Stimulated activated CD4-positive, alpha-beta T cell treated with anti-CD3 and anti-CD28 coated beads, TNF-alpha, amount 100 ng/mL, for 24 hours (primary cell): ENCODE measurements around the gene BLACAT1.

ENCODE experiments used
- DNase-seq, 3 experiments: peaks; one replicate each; pipeline ENCODE4 v3.0.0-alpha.2; 2020; ENCODE audit warnings: low read depth in 3 of 3

Gene BLACAT1

DNA sequence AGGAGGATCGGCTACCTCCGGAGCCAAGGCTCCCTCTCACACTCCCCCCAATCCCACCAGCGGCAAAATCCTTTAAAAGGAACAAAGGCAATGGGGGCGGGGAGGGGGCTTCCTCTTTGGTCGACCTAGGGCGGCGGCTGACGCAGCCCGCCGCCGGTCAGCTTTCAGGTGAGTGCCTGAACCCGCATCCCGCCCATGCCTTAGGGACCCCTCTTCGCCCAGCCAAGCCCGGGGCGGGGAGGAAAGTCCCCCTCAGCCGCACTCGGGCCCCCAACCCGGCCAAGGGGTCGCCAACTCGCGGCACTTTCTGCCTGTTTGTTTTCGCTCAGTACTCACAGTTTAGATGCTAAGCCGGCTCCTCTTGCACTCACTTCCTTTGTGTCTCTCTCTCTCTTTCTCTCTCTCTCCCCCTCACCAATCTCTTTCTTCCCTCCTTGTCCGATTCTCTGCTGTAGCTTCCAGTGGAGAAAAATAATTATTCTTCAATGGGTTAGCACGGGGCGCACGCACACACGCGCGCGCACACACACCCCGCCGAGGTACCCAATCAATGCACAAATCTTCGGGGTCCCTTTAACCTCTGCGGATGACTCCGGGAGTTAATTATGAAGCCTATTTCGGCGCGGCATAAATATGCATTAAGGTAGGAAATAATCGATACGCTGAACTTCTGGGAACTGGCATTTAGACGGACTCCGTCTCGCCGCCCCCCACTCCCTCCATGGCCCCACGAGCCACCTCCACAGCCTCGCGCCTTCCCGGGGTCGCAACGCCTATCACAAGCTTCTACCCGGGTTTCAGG, at the start of gene BLACAT1:
BLACAT1 (minus strand) TSS at position 465 of the 802 bp plus-strand sequence.
- no peak for DNase-seq

DNA sequence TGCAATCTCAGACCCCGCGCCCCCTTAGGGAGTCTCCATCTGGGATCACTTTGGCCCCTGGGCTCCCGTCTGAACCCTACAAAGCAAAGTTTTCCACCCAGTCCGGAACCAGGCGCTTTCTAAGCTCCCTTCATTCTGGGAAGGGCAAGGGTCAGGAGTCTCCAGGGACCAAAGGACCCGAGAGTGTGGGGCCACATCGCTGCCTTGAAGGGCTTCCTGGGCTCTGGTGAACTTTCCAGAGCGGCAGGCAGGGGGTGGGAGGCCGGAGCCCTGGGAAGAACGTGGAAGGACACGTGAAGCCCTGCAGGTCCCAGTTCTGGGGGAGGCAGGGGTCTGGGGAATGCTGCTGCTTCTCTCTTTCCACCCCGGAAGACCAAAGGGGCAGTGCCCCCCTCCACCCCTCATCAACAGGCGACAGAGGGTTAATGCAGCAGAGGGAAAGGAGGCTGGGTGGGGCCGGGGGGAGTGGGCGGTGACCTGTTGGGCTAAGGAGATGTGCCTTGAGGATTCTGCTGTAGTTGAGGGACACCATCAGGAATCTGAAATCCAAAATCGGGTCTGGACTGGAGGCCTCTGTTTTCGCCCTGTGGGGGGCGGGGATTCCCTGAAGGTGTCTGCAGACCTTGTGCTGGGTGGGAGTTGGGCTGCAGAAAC, 49.4 kb upstream of the BLACAT1 start:
- no peak for DNase-seq

- DNase-seq, result peak in 2 of 3 experiments; percentile 14 to 47
Observed at GRCh38 chr1:205504311-205505075, 48.6 kb upstream of the BLACAT1 start, which contains the start of gene CDK18. TSS of gene CDK18 (plus strand) at chr1:205504669. CDS start at chr1:205523168, 18,499 bp downstream.

DNA sequence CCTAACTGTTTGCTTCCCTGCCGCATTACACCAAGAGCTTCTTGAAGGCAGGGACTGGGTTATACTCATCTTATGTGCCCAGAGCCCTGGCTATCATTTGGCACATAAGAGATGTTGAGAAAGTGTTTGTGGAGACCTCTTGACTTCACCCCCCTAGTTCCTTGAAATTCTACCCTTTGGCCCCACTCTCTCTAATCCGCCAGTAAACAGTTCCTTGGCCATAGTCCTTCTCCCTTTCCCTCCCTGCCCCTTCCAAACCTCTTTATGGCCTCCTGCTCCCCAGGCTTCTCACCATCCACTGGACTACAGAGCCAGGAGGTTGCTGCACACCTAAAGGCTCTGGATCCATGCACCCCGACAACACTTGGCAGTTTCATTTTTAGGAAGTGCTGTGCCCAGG, 47.1 kb upstream of the BLACAT1 start:
- no peak for DNase-seq

GRCh38 chr1:205502111-205502810, 46.4 kb upstream of the BLACAT1 start:
- DNase-seq, result no peak

GRCh38 chr1:205500240-205501233, 44.7 kb upstream of the BLACAT1 start:
- DNase-seq, result no peak

- DNase-seq, result no peak
Observed at GRCh38 chr1:205499789-205500188, 43.9 kb upstream of the BLACAT1 start.

- no peak for DNase-seq
Observed at GRCh38 chr1:205497351-205497750, 41.5 kb upstream of the BLACAT1 start.

DNA sequence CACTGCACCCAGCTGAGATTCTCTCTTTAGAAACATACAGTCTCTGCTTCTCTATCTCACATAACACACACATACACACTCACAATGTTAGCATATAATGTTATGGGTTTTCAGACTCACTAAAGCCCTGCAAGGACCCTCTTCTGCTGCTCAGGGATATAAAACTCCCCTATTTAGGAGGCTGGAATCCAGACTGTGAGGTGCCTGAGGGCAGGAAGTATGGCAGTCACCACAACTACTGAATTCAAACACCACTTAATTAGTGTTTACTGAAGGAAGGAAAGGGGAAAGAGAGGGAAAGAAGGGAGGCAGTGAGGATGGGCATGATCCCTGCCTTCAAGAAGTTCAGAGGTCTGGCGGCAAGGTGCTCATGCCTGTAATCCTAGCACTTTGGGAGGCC, 40.8 kb upstream of the BLACAT1 start:
- DNase-seq, result no peak

DNA sequence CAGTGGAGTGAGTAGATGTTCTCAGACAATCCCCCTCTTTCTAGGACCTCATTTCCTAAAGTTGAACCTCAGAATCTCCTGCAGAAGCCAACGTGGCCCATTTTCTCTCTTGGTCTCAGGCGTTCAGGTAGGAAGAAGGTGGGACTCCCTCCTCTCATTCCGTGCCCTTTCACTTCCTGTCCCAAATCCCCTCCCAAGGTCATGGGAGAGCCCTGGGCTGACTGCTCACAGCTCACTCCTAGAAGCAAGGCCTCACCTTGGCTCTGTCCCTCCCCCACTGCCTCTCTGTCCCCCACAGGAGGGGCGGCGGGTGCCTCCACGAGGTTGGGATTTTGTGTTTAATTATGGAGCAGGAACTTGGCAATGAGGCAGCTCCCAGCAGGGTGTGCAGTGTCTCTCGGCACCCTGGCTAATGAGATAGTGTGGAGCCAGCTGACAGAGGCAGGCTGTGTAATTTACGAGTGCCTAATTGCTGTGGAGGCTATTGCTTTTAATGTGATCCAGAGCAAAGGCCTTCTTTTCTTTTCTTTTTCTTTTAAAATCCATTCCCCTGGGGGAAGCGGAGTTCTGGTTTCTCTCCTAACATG, 39.5 kb upstream of the BLACAT1 start:
- no peak for DNase-seq

GRCh38 chr1:205494115-205494514, 38.3 kb upstream of the BLACAT1 start:
- no peak for DNase-seq

DNA sequence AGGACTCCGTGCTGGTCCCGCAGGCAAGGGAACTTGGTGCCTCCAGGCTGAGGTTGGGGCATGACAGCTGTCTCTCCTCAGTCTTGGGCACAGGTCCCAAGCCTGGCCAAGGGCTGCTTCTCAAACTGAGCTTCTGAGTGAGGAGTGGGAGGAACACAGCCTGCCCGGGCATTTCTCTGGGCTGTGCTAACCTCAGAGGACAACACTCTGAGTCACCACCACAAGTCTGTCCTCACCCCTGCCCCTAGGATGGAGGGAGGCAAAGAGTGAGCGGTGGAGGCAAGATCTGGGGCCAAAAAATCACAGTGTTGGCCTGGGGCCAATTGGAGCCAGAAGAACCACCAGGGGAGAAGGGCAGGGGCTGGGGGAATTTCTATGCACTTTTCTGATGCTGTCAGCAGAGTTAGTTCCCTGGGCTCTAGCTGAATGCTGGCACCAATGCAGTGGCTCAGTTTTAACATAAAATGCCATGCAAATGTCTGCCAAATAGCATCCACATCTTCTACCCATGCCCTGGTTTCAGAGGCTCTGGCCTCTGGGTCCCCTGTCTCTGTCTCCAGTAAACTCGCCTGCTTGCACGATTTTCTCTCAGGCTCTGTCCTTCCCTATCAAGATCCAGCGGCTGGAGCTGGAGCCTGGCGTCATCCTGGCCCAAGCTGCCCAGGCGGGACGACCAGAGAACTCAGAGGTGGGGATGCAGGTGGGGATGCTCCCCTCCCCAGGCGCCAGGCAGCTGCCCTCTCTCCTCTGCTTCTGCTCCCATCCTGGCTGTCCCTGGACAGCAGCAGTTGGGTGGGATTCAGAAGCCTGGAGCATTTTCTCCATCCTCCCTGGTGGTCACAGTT, 37.6 kb upstream of the BLACAT1 start:
- no peak for DNase-seq

DNA sequence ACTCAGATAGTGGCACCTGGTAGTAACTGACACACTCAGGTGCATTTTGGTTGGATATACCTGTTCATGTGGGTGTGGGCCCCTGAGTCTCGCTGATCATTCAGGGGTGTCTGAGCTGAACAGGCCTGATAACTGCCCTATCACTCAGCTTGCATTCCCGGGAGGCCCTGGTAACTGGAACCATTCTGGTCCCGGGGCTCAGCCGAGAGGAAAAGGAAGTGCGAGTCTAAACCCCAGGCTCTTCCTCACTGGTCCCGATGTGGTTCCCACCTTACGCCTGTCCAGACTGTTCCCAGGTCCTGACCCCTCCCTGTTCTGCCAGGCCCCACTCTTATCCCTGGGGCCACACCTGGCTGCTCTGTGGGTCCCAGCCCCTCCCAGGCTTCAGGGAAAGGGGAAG, 36.9 kb upstream of the BLACAT1 start:
- no peak for DNase-seq

- no peak for DNase-seq
Observed at GRCh38 chr1:205492201-205492667, 36.4 kb upstream of the BLACAT1 start.

DNA sequence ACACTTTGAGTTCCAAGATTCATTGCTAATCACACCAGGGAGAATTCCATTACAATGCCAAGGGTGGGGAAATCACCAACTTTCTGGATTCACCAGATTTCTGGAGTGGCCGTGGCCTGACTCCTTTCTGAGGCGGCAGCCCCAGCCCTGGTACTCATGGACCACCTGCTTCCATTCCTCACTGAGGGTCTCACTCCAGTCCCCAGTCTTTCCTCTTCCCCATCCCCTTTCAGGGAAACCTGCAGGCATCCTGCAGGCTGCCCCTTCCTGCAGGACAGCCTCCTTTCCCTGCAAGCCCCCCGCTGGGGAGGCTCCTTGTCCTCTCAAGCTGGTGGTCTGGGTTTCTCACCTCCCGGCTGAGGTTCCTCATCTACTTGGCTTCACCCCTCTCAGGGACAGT, 35.9 kb upstream of the BLACAT1 start:
- DNase-seq, result no peak

- DNase-seq, result peak in 1 of 3 experiments; percentile 20
Observed at GRCh38 chr1:205488074-205488723, 32.4 kb upstream of the BLACAT1 start.

DNA sequence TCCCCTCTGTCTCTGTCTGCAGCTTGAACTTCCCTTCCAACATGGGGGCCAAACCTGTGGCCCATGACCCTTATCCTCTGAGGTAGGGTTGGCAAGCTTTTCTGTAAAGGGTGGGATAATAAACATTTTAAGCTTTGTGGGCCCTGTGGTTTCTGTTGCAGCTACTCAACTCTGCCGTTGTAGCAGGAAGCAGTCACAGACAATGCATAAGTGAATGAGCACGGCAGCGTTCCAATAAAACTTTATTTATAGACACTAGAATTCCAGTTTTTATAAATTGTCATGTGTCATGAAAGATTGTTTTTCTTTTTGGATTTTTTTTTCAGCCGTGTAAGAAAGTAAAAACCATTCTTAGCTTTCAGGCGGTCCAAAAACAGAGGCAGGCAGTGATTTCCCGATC, 30.4 kb upstream of the BLACAT1 start:
- no peak for DNase-seq
